Activated naive CD8-positive, alpha-beta T cell treated with anti-CD3 and anti-CD28 coated beads, Interleukin-2, amount 10 ng/mL, durations not matched to agents 7 days and 5 days (primary cell): ENCODE data around the gene BCLAF1. TPM values are rescaled to one million over a fixed set of nuclear protein-coding genes. Genes with fewer than 3 reads are reported as not detected.

Experiments used
- total RNA-seq, 2 experiments: library from RNA; stranded (reverse); gene quantifications; one replicate each; pipeline ENCODE4 v1.2.3, GENCODE V29; 2021

Gene BCLAF1
- total RNA-seq, 2 experiments from 2014 or later: 164 to 165 TPM

Other genes with a start within 250 kb of the BCLAF1 start
- gene MTFR2, start 39.5 kb downstream of the BCLAF1 start, total RNA-seq: 10 to 100 TPM; 15.0 to 16.9 TPM